Effector CD4-positive, alpha-beta T cell (primary cell): ENCODE results near the gene SPECC1.
"Not testable (repeated sequence)": the region's sequence is repeated elsewhere in the genome, so short reads cannot be mapped to it uniquely, and the experiment has no call there.

Experiments used
- DNase-seq: peaks from one replicate; pipeline ENCODE4 v3.0.0-alpha.2; 2020

Gene SPECC1

DNA sequence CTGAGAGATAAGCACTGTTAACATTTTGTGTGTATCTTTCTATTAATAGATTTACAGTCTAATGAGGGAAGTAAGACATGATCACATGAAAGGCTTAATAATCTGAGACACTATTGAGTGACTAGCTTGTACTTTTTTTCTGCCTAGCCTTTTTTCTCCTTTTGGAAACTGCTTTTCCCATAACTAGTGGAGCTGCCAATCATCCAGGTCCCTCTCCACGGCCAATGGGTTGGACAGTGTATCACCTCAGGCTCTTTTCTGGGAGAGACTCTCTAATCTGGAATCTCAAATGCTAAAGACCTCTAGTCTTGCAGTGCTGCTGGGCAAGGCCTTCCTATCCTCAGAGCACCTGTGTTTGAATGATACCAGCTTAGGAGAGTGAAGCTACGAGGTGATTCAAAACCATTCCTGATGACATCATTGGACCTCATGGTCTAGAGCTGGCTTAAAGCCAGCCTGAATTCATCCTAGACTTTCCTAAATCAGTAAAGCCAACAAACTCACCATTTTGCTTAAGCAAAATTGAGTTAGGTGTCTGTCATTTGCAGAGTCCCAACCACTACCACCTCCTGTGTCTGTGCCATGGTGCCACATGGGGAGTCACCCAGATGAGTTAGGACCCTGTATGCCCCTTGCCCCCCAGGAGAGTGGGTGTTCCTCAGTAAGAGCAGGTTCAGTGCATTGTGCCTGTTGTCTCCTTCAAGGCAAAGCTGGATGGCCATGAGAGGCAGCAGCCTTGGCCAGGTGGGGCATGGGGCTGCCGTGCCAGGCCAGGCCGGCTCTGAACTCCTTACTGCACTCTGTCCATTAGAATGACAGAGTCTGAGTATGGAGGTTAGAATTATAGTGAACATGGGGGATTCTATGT, 62.9 kb downstream of the SPECC1 start:
- DNase-seq = no peak

- DNase-seq = no peak
Observed at GRCh38 chr17:20072692-20072992, 63.5 kb downstream of the SPECC1 start.

GRCh38 chr17:20073055-20073979, 64.2 kb downstream of the SPECC1 start:
- peak; percentile 3 for DNase-seq

GRCh38 chr17:20074001-20074400, 64.8 kb downstream of the SPECC1 start:
- DNase-seq = no peak

DNA sequence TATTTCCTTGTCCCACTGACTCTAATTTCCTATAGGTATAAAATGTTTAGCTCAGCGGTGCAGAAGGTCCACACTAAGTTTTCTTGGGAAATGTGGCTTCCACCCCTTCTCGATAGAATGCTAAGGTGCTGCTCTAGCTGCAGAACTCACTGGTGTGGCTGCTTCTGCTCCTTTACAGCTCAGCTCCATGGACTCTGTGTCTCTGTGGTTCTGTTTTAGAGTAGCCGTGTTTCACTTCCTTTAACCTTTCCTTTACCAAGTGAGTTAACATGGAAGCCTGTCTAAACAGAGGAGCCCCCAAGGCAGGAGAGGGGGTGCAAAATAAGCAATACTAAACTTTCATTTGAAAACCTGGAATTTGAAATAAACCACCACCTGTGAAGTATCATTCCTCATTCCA, 65.3 kb downstream of the SPECC1 start:
- DNase-seq = no peak

GRCh38 chr17:20076137-20076536, 67.0 kb downstream of the SPECC1 start:
- not testable (repeated sequence) for DNase-seq

DNA sequence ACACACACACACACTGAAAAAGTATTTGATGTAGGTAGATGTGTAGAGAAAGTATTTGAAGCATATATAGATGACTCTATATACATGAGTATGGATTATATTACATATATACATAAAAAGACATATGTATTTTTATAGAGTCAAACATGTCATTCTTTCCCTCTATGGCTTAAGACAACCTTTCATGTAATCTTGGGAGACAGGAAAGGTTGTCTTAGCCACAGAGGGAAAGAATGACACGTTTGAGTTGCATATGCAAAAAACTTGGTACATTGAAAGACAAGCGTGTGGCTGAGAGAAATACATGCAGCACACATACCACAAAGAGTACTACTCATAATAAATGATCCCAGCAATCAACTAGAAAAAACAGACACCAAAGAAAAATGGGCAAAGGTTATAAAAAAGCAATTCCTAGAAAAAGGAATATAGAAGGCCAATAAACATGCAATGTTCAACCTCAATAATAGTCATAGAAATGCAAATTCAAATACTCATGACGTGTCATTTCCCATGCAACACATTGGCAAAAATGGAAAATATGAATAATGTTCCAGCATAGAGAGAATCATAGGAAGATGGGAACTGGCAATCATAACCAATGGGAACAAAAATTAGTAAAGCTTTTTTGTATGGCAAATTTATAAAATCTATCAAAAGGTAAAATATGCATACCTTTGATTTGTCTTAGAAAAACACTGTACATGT, 69.0 kb downstream of the SPECC1 start:
- DNase-seq = no peak

DNA sequence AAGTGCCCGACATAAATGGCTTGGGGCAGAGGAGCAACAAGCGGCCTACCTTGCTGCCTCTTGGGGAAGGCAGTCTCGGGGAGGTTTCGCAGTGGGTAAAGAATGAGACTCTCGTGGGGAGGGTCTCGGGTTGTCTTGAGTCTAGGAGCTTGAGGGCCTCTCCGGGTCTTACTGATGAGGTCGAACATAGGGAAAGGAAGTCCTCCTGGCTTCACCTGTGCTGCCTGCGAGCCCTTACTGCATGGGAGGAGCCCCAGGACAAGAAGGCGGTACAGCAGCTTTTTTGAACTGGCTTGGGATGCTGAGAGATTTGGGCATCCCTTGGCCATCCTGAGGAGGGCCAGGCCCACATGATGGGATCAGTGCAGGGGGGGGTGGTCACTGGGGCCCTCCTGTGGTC, 71.4 kb downstream of the SPECC1 start:
- DNase-seq = no peak

GRCh38 chr17:20083156-20083859, 74.1 kb downstream of the SPECC1 start:
- DNase-seq = no peak

DNA sequence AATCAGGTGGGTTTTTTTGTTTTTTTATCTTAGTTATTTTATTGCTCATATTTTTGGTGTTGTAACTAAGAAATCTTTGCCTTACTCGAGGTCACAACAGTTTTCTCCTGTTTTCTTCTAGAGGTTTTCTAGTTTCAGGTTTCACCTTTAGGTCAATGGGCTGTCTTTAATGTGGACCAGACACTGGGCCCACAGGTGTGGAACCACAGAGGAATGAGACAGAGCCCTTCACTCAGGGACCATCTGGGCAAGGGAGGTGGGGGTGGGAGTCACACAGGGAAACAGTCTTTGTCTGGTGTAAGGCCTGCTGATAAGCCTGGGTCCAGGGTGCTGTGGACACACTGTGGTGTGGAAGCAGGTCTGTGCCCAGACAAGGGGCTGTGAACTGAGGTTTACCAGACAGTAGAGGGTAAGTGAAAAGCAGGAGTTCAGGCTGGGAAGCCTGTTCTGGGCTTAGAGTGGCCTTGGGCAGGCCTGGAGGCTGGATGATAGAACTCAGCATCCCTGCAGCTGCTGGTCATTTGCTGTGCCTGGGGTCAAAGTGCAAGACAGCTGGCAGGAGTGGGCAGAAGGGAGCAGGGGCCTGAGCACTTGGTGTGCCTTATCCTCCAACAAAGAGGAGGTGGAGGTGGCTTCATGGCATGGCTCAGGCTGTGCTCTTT, 75.6 kb downstream of the SPECC1 start:
- DNase-seq = no peak

DNA sequence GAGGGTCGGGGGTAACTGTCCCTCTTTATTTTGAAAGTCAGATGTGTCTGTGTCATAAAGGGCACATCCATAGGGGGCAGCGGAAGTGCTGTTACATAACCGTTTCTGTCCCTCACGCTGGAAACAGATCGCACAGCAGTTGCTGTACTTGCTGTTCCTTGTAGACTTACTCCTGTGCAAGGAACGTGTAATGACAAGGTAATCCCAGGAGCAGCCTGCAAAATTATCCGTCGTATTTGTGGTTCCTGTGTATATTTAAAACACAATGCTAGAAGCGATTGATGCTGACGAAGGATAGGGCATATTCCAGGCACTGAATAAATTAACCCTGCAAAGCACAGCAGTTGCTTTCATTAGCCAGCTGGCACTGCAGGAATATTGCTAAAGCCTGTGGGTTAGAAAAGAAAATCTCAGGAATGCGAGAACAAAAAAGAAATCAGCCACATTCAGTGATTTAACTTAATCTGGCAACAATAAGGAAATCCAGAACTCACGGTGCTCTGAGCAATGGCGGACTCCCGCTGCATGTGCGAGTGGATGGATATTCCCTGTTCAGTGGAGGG, 76.2 kb downstream of the SPECC1 start:
- no peak for DNase-seq

DNA sequence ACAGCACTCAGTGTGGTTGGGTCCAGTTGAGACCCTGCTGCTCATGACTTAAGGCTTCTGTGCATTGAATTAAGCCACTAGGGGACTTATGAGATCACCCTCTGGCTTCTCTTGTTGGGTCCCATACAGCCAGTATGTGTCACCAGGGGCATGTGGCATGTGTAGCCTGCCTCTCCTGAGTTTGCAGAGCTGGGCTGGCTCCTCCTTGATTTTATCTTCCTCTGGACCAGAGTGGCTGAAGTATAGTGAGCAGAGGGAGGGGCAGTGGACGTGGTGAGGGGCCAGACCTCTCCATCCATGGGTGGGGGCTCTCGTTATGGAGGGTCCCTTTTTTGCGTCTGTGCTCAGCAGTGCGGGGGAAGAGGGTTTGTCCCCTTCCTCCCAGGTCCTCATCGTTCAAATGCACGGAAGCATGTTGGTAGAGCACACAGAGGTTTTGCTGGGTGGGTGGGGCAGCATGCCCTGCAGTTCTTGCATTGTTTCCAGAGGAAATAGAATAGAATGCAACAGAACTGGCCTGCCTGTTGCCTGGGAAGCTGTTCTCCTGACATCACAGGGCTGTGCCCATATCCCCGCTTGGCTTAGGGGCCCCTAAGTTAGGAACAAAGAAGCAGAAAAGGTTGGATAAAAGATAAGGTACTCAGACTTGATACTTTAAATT, 77.4 kb downstream of the SPECC1 start:
- DNase-seq = no peak

GRCh38 chr17:20087538-20088250, 78.5 kb downstream of the SPECC1 start:
- DNase-seq = no peak

DNA sequence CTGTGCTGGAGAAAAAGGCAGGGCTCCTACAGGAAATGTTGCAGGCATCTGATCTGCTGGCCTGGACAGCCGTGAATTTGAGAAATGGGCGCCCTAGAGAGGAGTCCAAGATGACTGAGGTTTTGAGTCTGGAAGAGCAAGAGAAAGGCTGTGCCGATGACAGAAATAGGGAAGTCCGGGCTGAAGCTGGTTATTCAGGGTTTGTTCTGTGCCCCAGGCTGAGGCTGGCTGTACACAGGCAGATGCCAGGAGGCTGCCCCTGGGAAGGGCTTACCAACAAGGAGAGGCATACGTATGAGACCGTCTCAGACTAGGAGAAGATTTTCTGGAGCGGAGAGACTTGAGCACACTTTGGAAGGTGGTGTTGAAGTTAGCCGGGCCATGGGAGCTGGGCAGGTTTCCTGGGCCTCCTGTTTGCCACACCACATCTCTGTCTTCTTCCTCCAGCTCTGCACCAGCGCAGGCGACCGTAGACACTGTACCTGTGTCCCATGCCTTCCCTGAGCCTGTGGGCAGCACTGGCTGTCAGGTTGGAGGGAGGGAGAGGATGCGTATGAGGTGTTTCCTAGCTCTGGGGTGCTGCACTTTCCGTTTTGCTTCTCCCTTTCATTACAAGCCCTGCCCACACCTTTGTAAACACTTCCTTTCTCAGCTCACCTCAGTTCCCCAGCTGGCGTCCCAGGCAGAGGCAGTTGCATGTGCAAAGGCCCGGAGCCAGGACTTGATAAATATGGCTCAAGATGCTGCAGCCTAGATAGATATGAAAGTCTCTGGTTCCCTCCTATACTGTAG, 80.8 kb downstream of the SPECC1 start:
- no peak for DNase-seq

DNA sequence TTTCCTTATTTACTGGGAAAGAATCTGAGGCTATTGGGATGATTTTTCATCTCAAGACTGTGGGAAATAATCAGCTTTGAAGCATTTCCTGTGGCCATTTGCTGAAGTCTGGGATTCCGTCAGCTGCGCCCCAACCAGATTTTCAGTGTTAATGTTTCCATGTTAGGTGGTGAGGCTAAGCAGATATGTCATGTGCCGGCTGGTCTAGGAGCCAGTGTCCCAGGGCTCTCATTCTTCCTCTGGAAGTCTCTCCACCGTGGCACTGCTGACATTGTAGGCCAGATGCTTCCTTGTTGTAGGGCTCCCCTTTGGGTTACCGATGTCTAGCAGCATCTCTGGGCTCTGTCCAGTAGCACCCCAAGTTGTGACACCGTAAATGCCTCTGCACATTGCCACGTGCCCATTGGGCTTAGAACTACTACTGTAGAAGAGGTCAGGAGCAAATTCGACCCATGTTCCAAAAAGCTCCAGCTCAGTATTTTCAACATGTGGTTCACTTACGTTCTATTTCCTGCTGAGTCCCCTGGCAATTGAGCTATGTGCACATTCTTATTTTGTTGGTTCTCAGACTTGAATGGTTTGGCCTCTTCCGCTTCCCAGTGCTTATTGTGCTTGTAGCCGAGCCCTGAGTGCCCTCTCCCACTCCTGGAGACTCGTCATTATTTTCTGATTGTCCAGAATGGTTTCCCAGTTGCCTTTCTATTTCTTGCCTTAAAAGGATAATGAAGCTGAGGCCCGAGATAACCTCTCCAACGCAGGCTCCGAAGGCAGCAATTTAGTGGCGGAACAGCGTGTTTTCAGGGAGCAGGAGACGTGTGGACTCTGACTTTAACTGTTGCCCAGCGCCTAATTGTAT, 82.2 kb downstream of the SPECC1 start:
- no peak for DNase-seq

DNA sequence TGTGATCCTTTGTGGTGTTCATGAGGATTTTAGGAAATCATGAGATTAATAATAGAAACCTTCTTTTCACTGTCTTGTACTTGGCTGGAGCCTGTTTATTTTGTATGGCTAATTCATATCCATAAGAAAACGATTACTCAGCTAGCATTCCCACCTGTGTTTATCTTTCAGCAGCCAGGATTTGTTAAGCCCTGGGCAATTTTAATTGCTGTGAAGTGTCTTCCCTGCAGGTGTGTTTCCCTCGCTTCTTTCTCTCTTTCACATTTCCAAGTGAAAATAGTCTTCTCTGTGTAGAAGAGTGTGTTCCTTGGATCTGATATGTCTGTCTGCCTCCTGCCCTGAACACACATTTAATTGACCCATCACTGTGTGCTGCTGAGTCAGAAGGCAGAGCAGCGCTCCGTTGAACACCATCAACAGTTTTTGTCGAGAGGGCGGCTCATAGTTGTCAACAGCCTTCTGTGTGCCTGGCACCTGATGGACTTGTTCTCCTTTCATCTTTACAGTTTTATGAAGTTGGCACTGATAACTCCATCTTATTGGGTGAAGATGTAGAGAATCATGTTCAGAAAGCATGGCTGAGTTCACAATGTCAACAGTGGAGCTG, 83.2 kb downstream of the SPECC1 start:
- no peak for DNase-seq

GRCh38 chr17:20092973-20093626, 83.9 kb downstream of the SPECC1 start:
- no peak for DNase-seq

GRCh38 chr17:20094777-20095176, 85.6 kb downstream of the SPECC1 start:
- no peak for DNase-seq
